Endothelial cell of umbilical vein (primary cell): ENCODE measurements around the gene FOXL2NB. TPM values are rescaled to one million over a fixed set of nuclear protein-coding genes. Genes with fewer than 3 reads are reported as not detected.
A peak's percentile ranks its signal among the peaks of the same experiment; 100 is the strongest.

Experiments
- BruUV-seq: library from RNA; stranded (reverse); fragments of 400-500 nt; replicated peaks from 2 replicates; lab custom pipeline; 2021; lab: Mats Ljungman, UMichigan
- CTCF ChIA-PET: fragments of 300-600, 350-600 bp; sonication (Branson Sonifier 250); formaldehyde crosslinking; loops from one replicate; lab custom pipeline; 2021; ENCODE audit warnings: antibody characterized with exemption, inconsistent platforms; lab: Charles Lee
- POLR2A ChIA-PET: fragments of 300-600, 350-600 bp; sonication (Branson Sonifier 250); formaldehyde crosslinking; loops from one replicate; lab custom pipeline; 2021; ENCODE audit warnings: antibody characterized with exemption, inconsistent platforms; lab: Charles Lee
- DNase-seq: peaks from one replicate; pipeline ENCODE4 v3.0.0-alpha.2; 2011; ENCODE audit warnings: low read depth, low spot score
- FAIRE-seq: peaks from 2 replicates; lab custom pipeline; 2011; peaks lifted over from hg19 to GRCh38; lab: Jason Lieb, UNC
- H2AFZ ChIP-seq: 2 replicates; pipeline ENCODE4 v1.6.0; 2012; ENCODE audit warnings: low read depth, low read length, control low read depth, inconsistent platforms
- H3K27ac ChIP-seq: 2 replicates; pipeline ENCODE4 v1.5.1; 2011; ENCODE audit warnings: low read depth, mild to moderate bottlenecking, control low read depth, low read length, moderate library complexity; ENCODE audit not compliant: insufficient read depth
- H3K27me3 ChIP-seq, 2 experiments: 2 replicates each; pipeline versions ENCODE4 v1.6.0 to v1.6.1; 2011; ENCODE audit warnings: low read length in 2 of 2, mixed read lengths in 1 of 2; ENCODE audit not compliant: control insufficient read depth in 2 of 2, insufficient read depth in 2 of 2
- H3K36me3 ChIP-seq, 2 experiments: 2 replicates in 1 of 2; 3 replicates in 1 of 2; pipeline ENCODE4 v1.5.1; 2011; ENCODE audit warnings: low read length in 2 of 2, mild to moderate bottlenecking in 1 of 2, moderate library complexity in 1 of 2; ENCODE audit not compliant: control insufficient read depth in 2 of 2, insufficient read depth in 2 of 2; ENCODE audit errors: extremely low read depth in 1 of 2
- H3K4me1 ChIP-seq: 3 replicates; pipeline ENCODE4 v1.5.1; 2011; ENCODE audit warnings: mild to moderate bottlenecking, low read length; ENCODE audit not compliant: control insufficient read depth, insufficient read depth; ENCODE audit errors: extremely low read depth
- H3K4me2 ChIP-seq: 2 replicates; pipeline ENCODE4 v1.6.1; 2011; ENCODE audit warnings: low read length, control low read depth, mixed read lengths; ENCODE audit not compliant: insufficient read depth
- H3K4me3 ChIP-seq, 3 experiments: fragments of 200-600 bp in 1 of 3; sonication (generic), shearing (Covaris generic) in 1 of 3; replicated peaks in 1 of 3; 2 replicates each; pipeline ENCODE4 v1.5.1; 2011 to 2016; ENCODE audit warnings: control low read depth in 3 of 3, low read length in 3 of 3, mild to moderate bottlenecking in 2 of 3, inconsistent platforms in 1 of 3, low read depth in 1 of 3, moderate library complexity in 1 of 3; ENCODE audit not compliant: insufficient read depth in 1 of 3
- H3K79me2 ChIP-seq: 2 replicates; pipeline ENCODE4 v1.6.0; 2012; ENCODE audit warnings: low read length, inconsistent platforms; ENCODE audit not compliant: control insufficient read depth, insufficient read depth
- H3K9ac ChIP-seq: replicated peaks from 2 replicates; pipeline ENCODE3; 2011; ENCODE audit warnings: low read length, control low read depth; ENCODE audit not compliant: insufficient read depth; ENCODE audit errors: extremely low read depth
- H3K9me1 ChIP-seq: replicated peaks from 3 replicates; pipeline ENCODE4 v1.6.0; 2011; ENCODE audit warnings: mild to moderate bottlenecking, low read length; ENCODE audit not compliant: control insufficient read depth, insufficient read depth; ENCODE audit errors: extremely low read depth
- H3K9me3 ChIP-seq: replicated peaks from 2 replicates; pipeline ENCODE4 v1.5.1; 2012; ENCODE audit warnings: low read length, inconsistent platforms; ENCODE audit not compliant: control insufficient read depth, insufficient read depth
- H4K20me1 ChIP-seq: replicated peaks from 2 replicates; pipeline ENCODE3; 2011; ENCODE audit warnings: mild to moderate bottlenecking, low read length; ENCODE audit not compliant: control insufficient read depth, insufficient read depth; ENCODE audit errors: extremely low read depth
- GATA2 ChIP-seq: IDR thresholded peaks from 2 replicates; pipeline ENCODE4 v1.7.0; 2011; ENCODE audit warnings: low read depth, mild to moderate bottlenecking, moderate library complexity, mixed read lengths, low read length; ENCODE audit not compliant: insufficient read length, insufficient read depth
- POLR2AphosphoS5 ChIP-seq: IDR thresholded peaks from 2 replicates; pipeline ENCODE4 v1.6.1; 2012; ENCODE audit warnings: low read depth, mild to moderate bottlenecking, control low read depth, low read length, moderate library complexity; ENCODE audit not compliant: insufficient read depth
- dilution Hi-C: fragments of 300-500 bp; cut with MboI; formaldehyde crosslinking; loops from one replicate; pipeline ENCODE4 v1.15.0; 2019; ENCODE audit warnings: low sequenced_read_pairs; ENCODE audit not compliant: extremely low pct_ligation_motif_present
- intact Hi-C: fragments of 100-400 bp; cut with micrococcal nuclease; formaldehyde crosslinking; loops from one replicate; pipeline ENCODE4 v1.10.0; 2022
- polyA plus RNA-seq, 4 experiments: library from polyadenylated mRNA; depleted of rRNA in 3 of 4; stranded (reverse) in 3 of 4; unstranded in 1 of 4; fragments of >200 nt; gene quantifications; 2 replicates each; pipeline versions ENCODE4 v1.2.1 to v1.2.3, GENCODE V29; 2011 to 2012; ENCODE audit warnings: missing spikeins in 1 of 4
- total RNA-seq: library from RNA; stranded (reverse); gene quantifications from 2 replicates; pipeline ENCODE4 v1.2.3, GENCODE V29; 2021
- TF ChIP-seq, protein P1 (sequence below), 2 donors: IDR thresholded peaks; 1 replicate in 1 of 2; 2 replicates in 1 of 2; pipeline ENCODE4 v1.5.1; 2011; ENCODE audit warnings: low read length in 2 of 2, mild to moderate bottlenecking in 2 of 2, moderate library complexity in 2 of 2, control low read depth in 1 of 2, inconsistent platforms in 1 of 2, low read depth in 1 of 2; ENCODE audit not compliant: insufficient read depth in 1 of 2; ENCODE audit errors: extremely low read depth in 1 of 2

Gene FOXL2NB
- total and polyA plus RNA-seq, 2 donors (not counting 3 experiments of a cell fraction or from before 2014, with no cell fraction given) = 0.01 TPM; not detected in 1

DNA sequence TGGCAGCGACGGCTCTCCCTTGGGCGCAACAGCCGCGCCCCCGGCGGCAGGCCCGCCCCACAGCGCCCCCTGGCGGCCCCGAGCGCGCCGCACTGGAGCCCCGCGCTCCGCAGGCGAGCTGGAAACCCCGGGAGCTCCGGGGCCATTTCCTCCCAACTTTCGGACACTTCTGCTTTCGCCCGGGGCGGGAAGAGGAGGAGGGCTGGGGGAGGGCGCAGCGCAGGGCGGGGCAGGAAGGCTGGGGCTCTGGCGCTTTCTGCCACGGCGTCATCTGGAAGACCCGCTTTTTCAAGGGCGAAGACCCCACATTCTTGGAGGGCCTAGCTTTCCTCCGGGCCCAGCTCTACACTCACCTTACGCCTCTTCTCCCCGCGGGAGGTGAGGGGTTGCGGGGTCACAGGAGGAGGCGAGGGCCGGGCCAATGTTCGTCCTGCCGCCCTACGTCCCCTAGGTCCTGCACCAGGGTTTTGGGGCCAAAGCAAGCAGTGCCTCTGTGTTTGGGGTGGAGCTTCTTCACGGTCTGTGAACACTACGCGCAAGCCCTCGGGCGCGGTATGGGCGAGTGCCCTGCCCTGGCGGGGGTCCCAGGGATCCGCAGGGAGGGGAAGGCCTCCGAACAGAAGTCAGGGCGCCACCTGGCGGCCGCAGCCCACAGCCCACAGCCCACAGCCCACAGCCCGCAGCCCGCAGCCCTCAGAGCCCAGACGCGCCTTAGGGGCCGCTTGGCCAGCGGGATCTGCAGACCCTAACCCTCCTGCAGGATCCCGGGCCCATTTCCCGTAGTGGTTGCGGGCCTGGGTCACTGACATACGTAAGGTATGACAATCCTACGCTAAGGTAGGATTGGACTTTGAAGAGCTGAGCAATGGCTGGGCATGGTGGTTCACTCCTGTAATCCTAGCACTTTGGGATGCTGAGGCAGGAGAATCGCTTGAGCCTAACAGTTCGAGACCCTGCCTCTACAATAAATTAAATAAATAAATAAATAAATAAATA is 31.2 kb upstream of the FOXL2NB start:
- TF ChIP-seq, protein P1, sequence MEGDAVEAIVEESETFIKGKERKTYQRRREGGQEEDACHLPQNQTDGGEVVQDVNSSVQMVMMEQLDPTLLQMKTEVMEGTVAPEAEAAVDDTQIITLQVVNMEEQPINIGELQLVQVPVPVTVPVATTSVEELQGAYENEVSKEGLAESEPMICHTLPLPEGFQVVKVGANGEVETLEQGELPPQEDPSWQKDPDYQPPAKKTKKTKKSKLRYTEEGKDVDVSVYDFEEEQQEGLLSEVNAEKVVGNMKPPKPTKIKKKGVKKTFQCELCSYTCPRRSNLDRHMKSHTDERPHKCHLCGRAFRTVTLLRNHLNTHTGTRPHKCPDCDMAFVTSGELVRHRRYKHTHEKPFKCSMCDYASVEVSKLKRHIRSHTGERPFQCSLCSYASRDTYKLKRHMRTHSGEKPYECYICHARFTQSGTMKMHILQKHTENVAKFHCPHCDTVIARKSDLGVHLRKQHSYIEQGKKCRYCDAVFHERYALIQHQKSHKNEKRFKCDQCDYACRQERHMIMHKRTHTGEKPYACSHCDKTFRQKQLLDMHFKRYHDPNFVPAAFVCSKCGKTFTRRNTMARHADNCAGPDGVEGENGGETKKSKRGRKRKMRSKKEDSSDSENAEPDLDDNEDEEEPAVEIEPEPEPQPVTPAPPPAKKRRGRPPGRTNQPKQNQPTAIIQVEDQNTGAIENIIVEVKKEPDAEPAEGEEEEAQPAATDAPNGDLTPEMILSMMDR (IDR thresholded peaks at IDR 0.05; ENCODE audit: extremely low read depth in 1 of 2, insufficient read depth in 1 of 2, low read depth in 1 of 2, low read length in 2 of 2) = peak; percentile 92 to 97
- peak; percentile 35 for TF ChIP-seq POLR2AphosphoS5
- no peak for TF ChIP-seq GATA2
- H3K9me3 ChIP-seq = no peaks in the 10 kb centered on the region
- FAIRE-seq = peak; percentile 69
- H3K36me3 ChIP-seq = no peaks in the 10 kb centered on the region
- H3K79me2 ChIP-seq = no peaks in the 10 kb centered on the region
- no peaks in the 10 kb centered on the region for H3K9me1 ChIP-seq
- peak overlapping the region; percentile 83 for H3K9ac ChIP-seq
- peak overlapping the region; percentile 80 for H2AFZ ChIP-seq
- H3K27me3 ChIP-seq = no peaks in the 10 kb centered on the region
- peak overlapping the region; percentile 74 for H3K27ac ChIP-seq
- CTCF ChIA-PET = interaction anchor here (0.6 to 13.0 kb wide), 118 partner anchors 9 to 863 kb away, joined by 3 to 862 read pairs (median 6); partner anchors contain the start of genes CEP70, DBR1, ESYT3 and FAIM
- no peaks in the 10 kb centered on the region for H4K20me1 ChIP-seq
- TSS peak; percentile 84 for BruUV-seq
- dilution Hi-C loops (no loop called here), intact Hi-C loops (loop anchor here (1.0 to 2.0 kb wide), 10 partner anchors 24 to 436 kb away; partner anchors contain the start of genes CEP70, FAIM and PIK3CB)
- peak overlapping the region; percentile 77 for H3K4me2 ChIP-seq
- POLR2A ChIA-PET = interaction anchor here (0.7 to 1.7 kb wide), 7 partner anchors 10 to 322 kb away, joined by 3 to 11 read pairs (median 4); partner anchors contain the start of gene CEP70
- H3K4me1 ChIP-seq = peaks cover 8% of the 10 kb centered on the region
- peak overlapping the region; percentile 12 to 81 (median 64) for H3K4me3 ChIP-seq
- DNase-seq = peak; percentile 88
